CD4-positive, alpha-beta T cell (primary cell): Measurements from ENCODE around the gene FBXO15. TPM values are rescaled to one million over a fixed set of nuclear protein-coding genes. Genes with fewer than 3 reads are reported as not detected.

ENCODE experiments used
- ATAC-seq: fragments of 200-7000 bp; cut with Tn5 transposase; one replicate; pipeline ENCODE4 v1.10.0; 2022; ENCODE audit warnings: mild to moderate bottlenecking; ENCODE audit not compliant: poor library complexity
- CTCF ChIA-PET: fragments of 350-600 bp; sonication (Branson Sonifier 250); formaldehyde crosslinking; loops from one replicate; lab custom pipeline; 2021; ENCODE audit warnings: antibody characterized with exemption, inconsistent platforms; lab: Charles Lee
- POLR2A ChIA-PET: fragments of 350-600 bp; sonication (Branson Sonifier 250); formaldehyde crosslinking; loops from one replicate; lab custom pipeline; 2021; ENCODE audit warnings: antibody characterized with exemption, inconsistent platforms; lab: Charles Lee
- DNase-seq, 14 experiments: peaks; one replicate each; pipeline ENCODE4 v3.0.0-alpha.2; 2013 to 2020; ENCODE audit warnings: mixed read lengths in 2 of 14
- H3K27ac ChIP-seq, 2 donors: one replicate each; pipeline versions ENCODE4 v1.5.1 to v1.7.0; 2013; ENCODE audit warnings: low read length in 2 of 2, low read depth in 1 of 2, mild to moderate bottlenecking in 1 of 2
- H3K27me3 ChIP-seq, 2 experiments: 1 replicate in 1 of 2; 2 replicates in 1 of 2; pipeline versions ENCODE4 v1.6.1 to v1.7.0; 2013; ENCODE audit warnings: low read length in 2 of 2, control low read depth in 1 of 2, mild to moderate bottlenecking in 1 of 2, moderate library complexity in 1 of 2; ENCODE audit not compliant: insufficient read depth in 2 of 2, control insufficient read depth in 1 of 2
- H3K36me3 ChIP-seq: one replicate; pipeline ENCODE4 v1.6.1; 2013; ENCODE audit warnings: low read length, control low read depth; ENCODE audit not compliant: insufficient read depth
- H3K4me1 ChIP-seq: one replicate; pipeline ENCODE4 v1.6.1; 2013; ENCODE audit warnings: low read length, control low read depth; ENCODE audit not compliant: insufficient read depth
- H3K4me3 ChIP-seq: one replicate; pipeline ENCODE4 v1.5.1; 2013; ENCODE audit warnings: mild to moderate bottlenecking, low read length, moderate library complexity
- H3K9me3 ChIP-seq, 2 experiments: 1 replicate in 1 of 2; 2 replicates in 1 of 2; pipeline versions ENCODE4 v1.6.1 to v1.7.0; 2013; ENCODE audit warnings: low read length in 2 of 2, mild to moderate bottlenecking in 2 of 2, control low read depth in 1 of 2, moderate library complexity in 1 of 2; ENCODE audit not compliant: control insufficient read depth in 1 of 2, insufficient read depth in 1 of 2
- H3K27ac Mint-ChIP-seq: one replicate; pipeline ENCODE4 v1.8.0; 2020; ENCODE audit warnings: mixed read lengths
- H3K27me3 Mint-ChIP-seq: one replicate; pipeline ENCODE4 v1.8.0; 2021; ENCODE audit warnings: mixed read lengths
- H3K36me3 Mint-ChIP-seq: one replicate; pipeline ENCODE4 v1.8.0; 2021; ENCODE audit warnings: low read depth, mixed read lengths
- H3K4me1 Mint-ChIP-seq: one replicate; pipeline ENCODE4 v1.8.0; 2021; ENCODE audit warnings: low read depth, mixed read lengths
- H3K4me3 Mint-ChIP-seq: one replicate; pipeline ENCODE4 v1.8.0; 2020; ENCODE audit warnings: mild to moderate bottlenecking, mixed read lengths
- H3K9me3 Mint-ChIP-seq: one replicate; pipeline ENCODE4 v1.8.0; 2020; ENCODE audit warnings: mixed read lengths
- intact Hi-C, 2 experiments: fragments of 100-400 bp; cut with DNase I in 1 of 2; cut with micrococcal nuclease in 1 of 2; formaldehyde crosslinking; loops; one replicate each; pipeline versions ENCODE4 v1.15.1 to v1.9.0; 2023 to 2025; cut with DNase I, micrococcal nuclease
- total RNA-seq, 174 experiments: library from RNA in 2 of 174; stranded (reverse) in 2 of 174; gene quantifications; one replicate each; pipeline ENCODE4 v1.2.3 and lab custom pipeline; 2021 to 2026
- TF ChIP-seq, protein P1 (sequence below): fragments of 200-600 bp; IDR thresholded peaks from one replicate; pipeline ENCODE4 v1.8.0; 2022; ENCODE audit warnings: antibody characterized with exemption, mild to moderate bottlenecking

FBXO15 gene
- total RNA-seq, 2 experiments from 2014 or later, result 0.58 to 1.0 TPM

DNA sequence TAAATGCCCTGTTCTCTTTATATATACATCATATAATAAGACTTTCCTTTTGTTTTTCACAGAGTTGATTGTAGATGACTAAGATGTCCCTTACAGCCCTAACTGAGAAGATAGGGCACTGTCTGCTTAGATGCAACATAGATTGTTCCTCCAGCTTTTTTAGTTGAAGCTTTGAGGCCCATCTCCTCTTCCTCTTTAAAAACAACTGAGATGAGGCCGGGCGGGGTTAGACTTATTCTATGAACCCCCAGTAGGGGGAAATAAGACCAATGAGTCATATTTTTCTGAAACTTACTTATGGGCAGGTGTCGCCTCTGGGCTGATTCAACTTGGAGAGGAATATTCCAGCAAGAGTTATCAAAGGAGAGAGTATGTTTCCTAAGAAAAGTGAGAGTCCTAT, 84.6 kb downstream of the FBXO15 start:
- ATAC-seq (no peak), DNase-seq (peak in 4 of 14 experiments; percentile 3 to 43 (median 29))
- TF ChIP-seq, protein P1, sequence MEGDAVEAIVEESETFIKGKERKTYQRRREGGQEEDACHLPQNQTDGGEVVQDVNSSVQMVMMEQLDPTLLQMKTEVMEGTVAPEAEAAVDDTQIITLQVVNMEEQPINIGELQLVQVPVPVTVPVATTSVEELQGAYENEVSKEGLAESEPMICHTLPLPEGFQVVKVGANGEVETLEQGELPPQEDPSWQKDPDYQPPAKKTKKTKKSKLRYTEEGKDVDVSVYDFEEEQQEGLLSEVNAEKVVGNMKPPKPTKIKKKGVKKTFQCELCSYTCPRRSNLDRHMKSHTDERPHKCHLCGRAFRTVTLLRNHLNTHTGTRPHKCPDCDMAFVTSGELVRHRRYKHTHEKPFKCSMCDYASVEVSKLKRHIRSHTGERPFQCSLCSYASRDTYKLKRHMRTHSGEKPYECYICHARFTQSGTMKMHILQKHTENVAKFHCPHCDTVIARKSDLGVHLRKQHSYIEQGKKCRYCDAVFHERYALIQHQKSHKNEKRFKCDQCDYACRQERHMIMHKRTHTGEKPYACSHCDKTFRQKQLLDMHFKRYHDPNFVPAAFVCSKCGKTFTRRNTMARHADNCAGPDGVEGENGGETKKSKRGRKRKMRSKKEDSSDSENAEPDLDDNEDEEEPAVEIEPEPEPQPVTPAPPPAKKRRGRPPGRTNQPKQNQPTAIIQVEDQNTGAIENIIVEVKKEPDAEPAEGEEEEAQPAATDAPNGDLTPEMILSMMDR, result no peak
- ChIA-PET CTCF (no interaction called here), POLR2A (interaction anchor here (3.3 kb wide), 1 partner anchor 20 kb away, joined by 30 read pairs; no protein-coding TSS in a partner anchor)
- Mint-ChIP-seq H3K36me3 (no peaks in the 10 kb centered on the region), H3K4me3 (no peak overlapping the region), H3K27ac (peak overlapping the region; percentile 50), H3K9me3 (no peaks in the 10 kb centered on the region), H3K27me3 (no peaks in the 10 kb centered on the region), H3K4me1 (peaks cover 23% of the 10 kb centered on the region)
- no peak overlapping the region for H3K27ac ChIP-seq
- no peaks in the 10 kb centered on the region for H3K36me3 ChIP-seq
- no peaks in the 10 kb centered on the region for H3K27me3 ChIP-seq
- no peaks in the 10 kb centered on the region for H3K9me3 ChIP-seq
- H3K4me1 ChIP-seq, result peaks cover 7% of the 10 kb centered on the region
- no peak overlapping the region for H3K4me3 ChIP-seq
- intact Hi-C loops, result no loop called here

DNA sequence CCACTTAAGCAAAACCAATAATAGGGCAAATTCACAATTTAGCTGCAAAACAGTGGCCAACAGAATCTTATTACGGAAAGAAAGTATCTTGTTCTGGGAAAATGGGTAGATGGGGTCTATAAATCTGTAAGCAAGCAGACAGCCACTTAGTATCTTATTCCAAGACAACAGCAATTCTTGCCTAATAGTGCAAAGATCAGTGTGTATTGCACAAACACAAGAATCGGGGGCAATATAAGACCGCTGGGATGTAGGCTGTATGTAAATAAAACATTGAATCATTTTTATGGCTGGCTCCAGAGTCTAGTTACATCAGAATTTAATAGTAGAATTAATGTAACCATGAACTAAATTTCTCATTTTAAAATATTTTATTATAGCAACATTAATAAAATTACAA, 85.6 kb downstream of the FBXO15 start:
- H3K27me3 Mint-ChIP-seq, result no peaks in the 10 kb centered on the region
- Histone ChIP-seq H3K36me3 (no peaks in the 10 kb centered on the region), H3K9me3 (no peaks in the 10 kb centered on the region), H3K27me3 (no peaks in the 10 kb centered on the region), H3K4me3 (no peak overlapping the region), H3K4me1 (peaks cover 7% of the 10 kb centered on the region), H3K27ac (no peak overlapping the region)
- TF ChIP-seq, protein P1, result no peak
- DNase-seq (no peak), ATAC-seq (no peak)
- no peaks in the 10 kb centered on the region for H3K9me3 Mint-ChIP-seq
- ChIA-PET POLR2A (no interaction called here), CTCF (no interaction called here)
- H3K27ac Mint-ChIP-seq, result no peak overlapping the region
- intact Hi-C loops, result no loop called here
- no peaks in the 10 kb centered on the region for H3K36me3 Mint-ChIP-seq
- H3K4me3 Mint-ChIP-seq, result no peak overlapping the region
- H3K4me1 Mint-ChIP-seq, result peaks cover 23% of the 10 kb centered on the region

DNA sequence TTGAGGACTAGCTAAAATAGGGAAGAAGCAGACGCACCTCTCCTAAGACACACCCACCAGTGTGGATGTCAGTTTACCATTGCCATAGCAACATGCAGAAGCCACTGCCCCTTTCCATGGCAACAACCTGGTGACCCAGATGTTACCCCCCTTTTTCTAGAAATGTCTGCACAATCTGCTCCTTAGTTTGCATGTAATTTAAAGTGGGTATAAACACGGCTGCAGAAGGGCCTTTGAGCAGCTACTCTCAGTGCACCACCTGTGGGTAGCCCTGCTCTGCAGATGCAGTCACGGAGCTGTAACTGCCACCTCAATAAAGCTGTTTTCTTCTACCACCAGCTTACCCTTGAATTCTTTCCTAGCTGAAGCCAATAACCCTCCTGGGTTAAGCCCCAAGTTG, 87.1 kb downstream of the FBXO15 start:
- TF ChIP-seq, protein P1, result no peak
- POLR2A ChIA-PET, result interaction anchor here (0.8 kb wide), 1 partner anchor 23 kb away, joined by 4 read pairs; no protein-coding TSS in a partner anchor
- H3K4me3 Mint-ChIP-seq, result no peak overlapping the region
- DNase-seq, result no peak
- H3K27me3 Mint-ChIP-seq, result no peaks in the 10 kb centered on the region
- ATAC-seq, result no peak
- CTCF ChIA-PET, result no interaction called here
- H3K9me3 ChIP-seq, result no peaks in the 10 kb centered on the region
- intact Hi-C loops, result no loop called here
- no peaks in the 10 kb centered on the region for H3K27me3 ChIP-seq
- peaks cover 3% of the 10 kb centered on the region for H3K9me3 Mint-ChIP-seq
- no peaks in the 10 kb centered on the region for H3K36me3 ChIP-seq
- no peak overlapping the region for H3K27ac ChIP-seq
- peaks cover 7% of the 10 kb centered on the region for H3K4me1 ChIP-seq
- H3K4me3 ChIP-seq, result no peak overlapping the region
- H3K27ac Mint-ChIP-seq, result no peak overlapping the region
- peaks cover 17% of the 10 kb centered on the region for H3K4me1 Mint-ChIP-seq
- no peaks in the 10 kb centered on the region for H3K36me3 Mint-ChIP-seq
